Parathyroid adenoma (tissue), 2 donors: Measurements from ENCODE around the gene ZCCHC14.
A peak's percentile ranks its signal among the peaks of the same experiment; 100 is the strongest.

Source experiments
- H2AFZ ChIP-seq: fragments of 300-600 bp; sonication (generic); one replicate; pipeline ENCODE4 v1.7.0; 2017; ENCODE audit warnings: antibody characterized with exemption, mild to moderate bottlenecking
- H3K27ac ChIP-seq: fragments of 300-600 bp; sonication (generic); one replicate; pipeline ENCODE4 v1.7.0; 2017
- H3K27me3 ChIP-seq: fragments of 300-600 bp; sonication (generic); one replicate; pipeline ENCODE4 v1.7.0; 2017; ENCODE audit warnings: low read length; ENCODE audit not compliant: control insufficient read depth, insufficient read depth
- H3K36me3 ChIP-seq: fragments of 300-600 bp; sonication (generic); one replicate; pipeline ENCODE4 v1.7.0; 2017; ENCODE audit warnings: low read length; ENCODE audit not compliant: control insufficient read depth, insufficient read depth
- H3K4me1 ChIP-seq: fragments of 300-600 bp; sonication (generic); one replicate; pipeline ENCODE4 v1.7.0; 2017; ENCODE audit warnings: control low read depth
- H3K4me2 ChIP-seq: fragments of 300-600 bp; sonication (generic); one replicate; pipeline ENCODE4 v1.7.0; 2017; ENCODE audit warnings: low read length
- H3K4me3 ChIP-seq: fragments of 300-600 bp; sonication (generic); one replicate; pipeline ENCODE4 v1.7.0; 2017; ENCODE audit warnings: low read depth, low read length
- H3K79me2 ChIP-seq: fragments of 300-600 bp; sonication (generic); one replicate; pipeline ENCODE4 v1.7.0; 2017; ENCODE audit warnings: control low read depth
- H3K9ac ChIP-seq: fragments of 300-600 bp; sonication (generic); one replicate; pipeline ENCODE4 v1.7.0; 2017; ENCODE audit warnings: mild to moderate bottlenecking
- H3K9me3 ChIP-seq: fragments of 300-600 bp; sonication (generic); one replicate; pipeline ENCODE4 v1.7.0; 2017; ENCODE audit warnings: low read length; ENCODE audit not compliant: control insufficient read depth
- TF ChIP-seq, protein P1 (sequence below): fragments of 300-600 bp; sonication (generic); IDR thresholded peaks from one replicate; pipeline ENCODE4 v1.7.0; 2017; ENCODE audit warnings: antibody characterized with exemption, mild to moderate bottlenecking
- donor health status: primary hyperparathyroidism.

Gene ZCCHC14

GRCh38 chr16:87409781-87410180, 83.0 kb downstream of the ZCCHC14 start:
- no peaks in the 10 kb centered on the region for H3K9me3 ChIP-seq
- H3K27me3 ChIP-seq, result no peaks in the 10 kb centered on the region
- H3K4me2 ChIP-seq, result no peak overlapping the region
- TF ChIP-seq, protein P1, sequence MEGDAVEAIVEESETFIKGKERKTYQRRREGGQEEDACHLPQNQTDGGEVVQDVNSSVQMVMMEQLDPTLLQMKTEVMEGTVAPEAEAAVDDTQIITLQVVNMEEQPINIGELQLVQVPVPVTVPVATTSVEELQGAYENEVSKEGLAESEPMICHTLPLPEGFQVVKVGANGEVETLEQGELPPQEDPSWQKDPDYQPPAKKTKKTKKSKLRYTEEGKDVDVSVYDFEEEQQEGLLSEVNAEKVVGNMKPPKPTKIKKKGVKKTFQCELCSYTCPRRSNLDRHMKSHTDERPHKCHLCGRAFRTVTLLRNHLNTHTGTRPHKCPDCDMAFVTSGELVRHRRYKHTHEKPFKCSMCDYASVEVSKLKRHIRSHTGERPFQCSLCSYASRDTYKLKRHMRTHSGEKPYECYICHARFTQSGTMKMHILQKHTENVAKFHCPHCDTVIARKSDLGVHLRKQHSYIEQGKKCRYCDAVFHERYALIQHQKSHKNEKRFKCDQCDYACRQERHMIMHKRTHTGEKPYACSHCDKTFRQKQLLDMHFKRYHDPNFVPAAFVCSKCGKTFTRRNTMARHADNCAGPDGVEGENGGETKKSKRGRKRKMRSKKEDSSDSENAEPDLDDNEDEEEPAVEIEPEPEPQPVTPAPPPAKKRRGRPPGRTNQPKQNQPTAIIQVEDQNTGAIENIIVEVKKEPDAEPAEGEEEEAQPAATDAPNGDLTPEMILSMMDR, result no peak
- H3K4me3 ChIP-seq, result no peak overlapping the region
- no peak overlapping the region for H3K27ac ChIP-seq
- H3K36me3 ChIP-seq, result no peaks in the 10 kb centered on the region
- no peak overlapping the region for H2AFZ ChIP-seq
- H3K79me2 ChIP-seq, result no peaks in the 10 kb centered on the region
- H3K4me1 ChIP-seq, result no peaks in the 10 kb centered on the region
- H3K9ac ChIP-seq, result no peak overlapping the region

GRCh38 chr16:87409153-87409552, 83.7 kb downstream of the ZCCHC14 start:
- Histone ChIP-seq H3K27ac (no peak overlapping the region), H3K4me2 (no peak overlapping the region), H2AFZ (no peak overlapping the region), H3K9ac (no peak overlapping the region), H3K9me3 (no peaks in the 10 kb centered on the region), H3K79me2 (no peaks in the 10 kb centered on the region), H3K36me3 (no peaks in the 10 kb centered on the region), H3K27me3 (no peaks in the 10 kb centered on the region), H3K4me3 (no peak overlapping the region), H3K4me1 (no peaks in the 10 kb centered on the region)
- TF ChIP-seq, protein P1, result no peak

DNA sequence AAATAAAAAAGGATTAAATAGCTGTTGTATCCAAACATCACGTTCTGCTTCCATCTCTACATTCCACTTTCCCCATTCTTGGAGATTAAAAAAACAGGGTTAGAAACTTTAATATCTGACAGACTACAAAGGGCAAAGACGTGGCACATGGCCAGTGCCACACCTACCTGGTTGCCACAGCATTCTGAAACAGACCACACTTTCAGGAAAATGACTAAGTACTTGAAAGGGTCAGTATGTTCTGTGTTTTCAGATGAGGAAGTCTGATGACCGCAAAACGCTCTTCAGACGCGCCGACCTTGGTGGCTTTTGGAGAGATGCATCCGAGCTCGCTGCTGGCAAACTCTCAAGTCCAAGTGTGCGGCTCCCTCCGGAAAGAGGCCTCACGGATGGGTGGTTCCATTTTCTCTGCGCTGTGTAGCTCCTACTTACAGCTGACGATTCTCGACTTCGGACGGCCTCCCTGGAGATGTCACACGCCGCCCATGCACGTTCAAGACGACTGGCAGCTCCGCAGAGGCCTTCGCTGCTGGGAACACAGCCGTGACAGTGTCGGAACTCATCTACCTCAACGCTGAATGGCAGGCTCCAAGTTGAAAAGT, 85.2 kb downstream of the ZCCHC14 start:
- no peaks in the 10 kb centered on the region for H3K27me3 ChIP-seq
- H3K9me3 ChIP-seq, result no peaks in the 10 kb centered on the region
- H2AFZ ChIP-seq, result no peak overlapping the region
- no peaks in the 10 kb centered on the region for H3K36me3 ChIP-seq
- H3K4me1 ChIP-seq, result no peaks in the 10 kb centered on the region
- H3K4me2 ChIP-seq, result no peak overlapping the region
- TF ChIP-seq, protein P1, result no peak
- no peak overlapping the region for H3K9ac ChIP-seq
- H3K27ac ChIP-seq, result peak overlapping the region; percentile 59
- H3K79me2 ChIP-seq, result no peaks in the 10 kb centered on the region
- H3K4me3 ChIP-seq, result no peak overlapping the region

GRCh38 chr16:87406495-87407088, 86.2 kb downstream of the ZCCHC14 start:
- H3K4me2 ChIP-seq, result no peak overlapping the region
- H3K27me3 ChIP-seq, result no peaks in the 10 kb centered on the region
- H3K36me3 ChIP-seq, result no peaks in the 10 kb centered on the region
- no peak overlapping the region for H3K4me3 ChIP-seq
- no peak overlapping the region for H3K9ac ChIP-seq
- H3K4me1 ChIP-seq, result no peaks in the 10 kb centered on the region
- H3K79me2 ChIP-seq, result no peaks in the 10 kb centered on the region
- H3K27ac ChIP-seq, result peak overlapping the region; percentile 42
- TF ChIP-seq, protein P1, result no peak
- no peaks in the 10 kb centered on the region for H3K9me3 ChIP-seq
- no peak overlapping the region for H2AFZ ChIP-seq
